ENCODE measurements around the gene RSBN1L. TPM values are rescaled to one million over a fixed set of nuclear protein-coding genes. Genes with fewer than 3 reads are reported as not detected.

The RSBN1L gene
- total RNA-seq, 1 donor from 2014 or later: 12.8 TPM

DNA sequence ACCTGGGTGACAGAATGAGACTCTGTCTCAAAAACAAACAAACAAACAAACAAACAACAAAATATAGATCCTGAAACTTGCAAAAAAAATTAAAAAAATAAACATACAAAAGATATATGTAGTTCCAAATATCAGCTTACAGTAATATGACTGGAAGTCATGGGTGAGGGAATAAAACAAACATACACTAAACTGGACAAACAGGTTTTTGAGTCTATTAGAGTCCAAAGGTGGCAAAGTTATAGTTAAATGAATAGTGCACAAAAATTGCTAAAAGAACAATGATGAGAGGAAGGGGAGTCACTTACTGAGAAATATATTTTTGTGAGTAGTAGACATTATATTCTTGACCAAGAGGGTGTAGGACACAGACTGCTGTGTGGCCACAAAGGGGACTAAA lies 16.7 kb upstream of the RSBN1L start:
- no peak overlapping the region for H3K4me3 ChIP-seq
- H3K9me3 ChIP-seq: no peaks in the 10 kb centered on the region
- no peak overlapping the region for H3K27ac ChIP-seq
- no peaks in the 10 kb centered on the region for H3K27me3 ChIP-seq
- DNase-seq (ENCODE audit: low spot score in 2 of 2): no peak
- intact Hi-C loops (cut with DNase I): no loop called here
- peaks cover 0 to under 1% of the 10 kb centered on the region in 2 donors for H3K4me1 ChIP-seq
- TF ChIP-seq, protein P1, sequence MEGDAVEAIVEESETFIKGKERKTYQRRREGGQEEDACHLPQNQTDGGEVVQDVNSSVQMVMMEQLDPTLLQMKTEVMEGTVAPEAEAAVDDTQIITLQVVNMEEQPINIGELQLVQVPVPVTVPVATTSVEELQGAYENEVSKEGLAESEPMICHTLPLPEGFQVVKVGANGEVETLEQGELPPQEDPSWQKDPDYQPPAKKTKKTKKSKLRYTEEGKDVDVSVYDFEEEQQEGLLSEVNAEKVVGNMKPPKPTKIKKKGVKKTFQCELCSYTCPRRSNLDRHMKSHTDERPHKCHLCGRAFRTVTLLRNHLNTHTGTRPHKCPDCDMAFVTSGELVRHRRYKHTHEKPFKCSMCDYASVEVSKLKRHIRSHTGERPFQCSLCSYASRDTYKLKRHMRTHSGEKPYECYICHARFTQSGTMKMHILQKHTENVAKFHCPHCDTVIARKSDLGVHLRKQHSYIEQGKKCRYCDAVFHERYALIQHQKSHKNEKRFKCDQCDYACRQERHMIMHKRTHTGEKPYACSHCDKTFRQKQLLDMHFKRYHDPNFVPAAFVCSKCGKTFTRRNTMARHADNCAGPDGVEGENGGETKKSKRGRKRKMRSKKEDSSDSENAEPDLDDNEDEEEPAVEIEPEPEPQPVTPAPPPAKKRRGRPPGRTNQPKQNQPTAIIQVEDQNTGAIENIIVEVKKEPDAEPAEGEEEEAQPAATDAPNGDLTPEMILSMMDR (IDR thresholded peaks at IDR 0.05): no peak
- peaks cover 0 to 5% of the 10 kb centered on the region in 2 donors for H3K36me3 ChIP-seq

DNA sequence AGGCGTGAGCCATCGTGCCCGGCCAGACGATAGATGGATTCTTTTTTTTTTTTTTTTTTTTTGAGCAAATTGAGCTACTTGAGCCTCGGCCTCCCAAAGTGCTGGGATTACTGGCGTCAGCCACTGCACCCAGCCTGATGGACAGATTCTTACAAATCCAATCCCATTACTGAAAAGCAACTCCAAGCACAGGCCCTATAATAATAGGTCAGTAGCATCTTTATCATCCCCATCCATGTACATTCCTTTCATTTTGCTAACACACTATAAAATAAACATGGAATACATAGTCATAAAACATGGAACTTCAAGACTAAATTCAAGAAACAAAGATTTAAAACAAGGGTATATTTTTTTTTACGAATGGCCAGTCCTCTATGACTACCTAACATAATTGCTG lies 16.0 kb upstream of the RSBN1L start:
- Histone ChIP-seq H3K27ac (no peak overlapping the region), H3K36me3 (peaks cover 0 to 5% of the 10 kb centered on the region in 2 donors), H3K27me3 (no peaks in the 10 kb centered on the region), H3K4me1 (peaks cover 0 to 5% of the 10 kb centered on the region in 2 donors), H3K4me3 (no peak overlapping the region), H3K9me3 (no peaks in the 10 kb centered on the region)
- TF ChIP-seq, protein P1 (IDR thresholded peaks at IDR 0.05): no peak
- no peak for DNase-seq (ENCODE audit: low spot score in 2 of 2)
- intact Hi-C loops (cut with DNase I): no loop called here

DNA sequence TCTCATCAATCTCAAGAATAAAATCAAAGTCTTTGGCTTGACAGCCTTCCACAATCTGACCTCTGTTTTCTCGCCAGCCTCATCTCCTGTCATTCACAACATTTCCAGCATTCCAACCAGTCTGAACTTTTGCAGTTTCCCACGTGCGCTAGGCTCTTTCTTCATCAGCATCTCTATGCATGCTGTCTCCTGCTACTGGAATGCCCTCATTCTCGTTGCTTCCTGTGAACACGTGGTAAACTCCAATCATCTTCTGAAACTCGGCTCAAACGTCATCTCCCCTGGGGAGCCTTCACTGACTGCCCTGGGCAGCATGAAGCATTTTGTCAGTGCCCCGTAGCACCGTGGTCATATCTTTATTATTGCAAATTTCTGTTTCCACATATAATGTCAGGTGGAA lies 12.2 kb upstream of the RSBN1L start:
- Histone ChIP-seq H3K4me1 (peaks cover 0 to 10% of the 10 kb centered on the region in 2 donors), H3K36me3 (peaks cover 0 to 5% of the 10 kb centered on the region in 2 donors), H3K27ac (no peak overlapping the region), H3K9me3 (no peaks in the 10 kb centered on the region), H3K27me3 (no peaks in the 10 kb centered on the region), H3K4me3 (no peak overlapping the region)
- TF ChIP-seq, protein P1 (IDR thresholded peaks at IDR 0.05): no peak
- intact Hi-C loops (cut with DNase I): no loop called here
- DNase-seq (ENCODE audit: low spot score in 2 of 2): peak in 1 of 2 donors; percentile 77

DNA sequence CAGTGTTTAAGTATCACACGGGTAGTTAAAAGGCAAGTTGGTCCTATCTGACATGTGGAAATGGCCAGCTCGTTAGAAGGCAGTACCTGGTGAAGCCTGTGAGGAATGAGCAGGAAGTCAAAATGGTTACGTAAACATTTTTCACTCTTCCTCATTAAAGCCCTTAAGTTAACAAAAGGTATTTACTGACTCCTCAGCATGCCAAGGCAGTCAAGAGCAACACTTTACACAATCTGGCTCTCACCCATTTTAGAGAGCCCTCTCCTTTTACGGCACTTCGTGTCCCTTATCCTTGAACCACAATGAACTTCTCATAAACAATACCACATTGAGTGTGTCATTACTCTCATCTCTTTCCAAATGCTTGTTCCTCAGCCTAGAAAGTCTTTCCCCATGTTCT lies 11.0 kb upstream of the RSBN1L start:
- H3K9me3 ChIP-seq: no peaks in the 10 kb centered on the region
- DNase-seq (ENCODE audit: low spot score in 2 of 2): no peak
- H3K27me3 ChIP-seq: no peaks in the 10 kb centered on the region
- intact Hi-C loops (cut with DNase I): no loop called here
- H3K27ac ChIP-seq: no peak overlapping the region
- H3K4me1 ChIP-seq: peaks cover 0 to 10% of the 10 kb centered on the region in 2 donors
- H3K4me3 ChIP-seq: no peak overlapping the region
- TF ChIP-seq, protein P1 (IDR thresholded peaks at IDR 0.05): no peak
- H3K36me3 ChIP-seq: peaks cover 3 to 10% of the 10 kb centered on the region in 2 donors

DNA sequence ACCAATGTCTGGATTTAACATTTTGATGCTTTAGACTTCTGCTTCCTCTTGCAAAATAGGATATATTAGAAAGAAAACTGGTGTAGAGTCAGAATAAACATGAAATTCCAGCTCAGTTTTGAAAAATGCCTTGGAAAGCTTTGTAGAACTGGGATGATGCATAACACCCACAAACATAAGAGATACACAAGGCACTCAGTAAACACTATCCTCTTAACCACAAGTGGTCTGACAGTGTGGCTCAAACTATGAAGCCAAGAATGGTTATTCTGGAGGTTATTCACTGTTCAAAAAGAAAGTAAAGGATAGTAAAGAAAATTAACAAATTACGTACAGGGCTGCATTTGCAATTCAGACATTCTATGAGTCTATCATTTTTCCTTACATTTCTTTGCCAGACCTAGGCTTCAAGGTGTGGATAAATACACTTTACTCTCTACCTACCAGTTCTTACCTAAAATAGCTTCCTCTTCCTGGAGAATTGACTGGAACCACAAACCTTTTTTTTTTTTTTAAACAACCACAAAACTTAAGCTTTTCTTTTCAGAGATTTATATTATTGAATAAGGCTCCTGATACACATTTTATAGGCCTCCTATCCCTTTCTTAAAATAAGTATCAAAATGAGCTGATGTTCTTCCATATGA lies 9.0 kb upstream of the RSBN1L start:
- intact Hi-C loops (cut with DNase I): no loop called here
- Histone ChIP-seq H3K4me1 (peaks cover 0 to 10% of the 10 kb centered on the region in 2 donors), H3K36me3 (peaks cover 3 to 10% of the 10 kb centered on the region in 2 donors), H3K27ac (no peak overlapping the region), H3K9me3 (no peaks in the 10 kb centered on the region), H3K27me3 (no peaks in the 10 kb centered on the region), H3K4me3 (no peak overlapping the region)
- TF ChIP-seq, protein P1 (IDR thresholded peaks at IDR 0.05): no peak
- no peak for DNase-seq (ENCODE audit: low spot score in 2 of 2)

Measured in ascending aorta (tissue), 2 donors.